Common myeloid progenitor, CD34-positive (primary cell): ENCODE data around the gene JADE2.

Experiments used
- CTCF ChIA-PET: fragments of 350-600 bp; sonication (Branson Sonifier 250); formaldehyde crosslinking; loops from one replicate; lab custom pipeline; 2021; ENCODE audit warnings: antibody characterized with exemption; lab: Charles Lee
- POLR2A ChIA-PET: fragments of 350-600 bp; sonication (Branson Sonifier 250); formaldehyde crosslinking; loops from one replicate; lab custom pipeline; 2021; ENCODE audit warnings: antibody characterized with exemption; lab: Charles Lee
- DNase-seq, 3 donors: peaks; one replicate each; pipeline versions ENCODE4 v3.0.0 to v3.0.0-alpha.2; 2013
- H3K27ac ChIP-seq, 2 experiments: 1 replicate in 1 of 2; 2 replicates in 1 of 2; pipeline ENCODE4 v1.7.0; 2013; ENCODE audit warnings: inconsistent platforms in 2 of 2, low read length in 2 of 2, mild to moderate bottlenecking in 2 of 2, low read depth in 1 of 2, moderate library complexity in 1 of 2; ENCODE audit not compliant: severe bottlenecking in 2 of 2, insufficient read depth in 1 of 2, poor library complexity in 1 of 2
- H3K27me3 ChIP-seq, 5 experiments: replicated peaks in 2 of 5; 1 replicate in 3 of 5; 2 replicates in 2 of 5; pipeline versions ENCODE4 v1.6.1 to v1.7.0; 2013; ENCODE audit warnings: low read length in 4 of 5, mild to moderate bottlenecking in 2 of 5, moderate library complexity in 2 of 5, inconsistent platforms in 1 of 5; ENCODE audit not compliant: insufficient read depth in 5 of 5, control insufficient read depth in 4 of 5
- H3K36me3 ChIP-seq, 4 experiments: 1 replicate in 2 of 4; 2 replicates in 2 of 4; pipeline versions ENCODE4 v1.6.1 to v1.7.0; 2013; ENCODE audit warnings: low read length in 3 of 4, control low read depth in 1 of 4, mild to moderate bottlenecking in 1 of 4; ENCODE audit not compliant: control insufficient read depth in 4 of 4, insufficient read depth in 4 of 4
- H3K4me1 ChIP-seq, 4 experiments: 1 replicate in 3 of 4; 2 replicates in 1 of 4; pipeline versions ENCODE4 v1.6.1 to v1.7.1; 2013; ENCODE audit warnings: low read length in 3 of 4, mild to moderate bottlenecking in 3 of 4, control low read depth in 1 of 4, inconsistent platforms in 1 of 4, moderate library complexity in 1 of 4; ENCODE audit not compliant: control insufficient read depth in 4 of 4, insufficient read depth in 4 of 4; ENCODE audit errors: control extremely low read depth in 1 of 4
- H3K4me3 ChIP-seq, 7 experiments: 1 replicate in 4 of 7; 2 replicates in 3 of 7; pipeline versions ENCODE4 v1.5.1 to v1.7.0; 2013; ENCODE audit warnings: mild to moderate bottlenecking in 7 of 7, low read length in 6 of 7, moderate library complexity in 6 of 7, inconsistent platforms in 2 of 7, low read depth in 2 of 7, control low read depth in 1 of 7; ENCODE audit not compliant: insufficient read depth in 4 of 7, control insufficient read depth in 1 of 7; ENCODE audit errors: extremely low read depth in 1 of 7
- H3K9me3 ChIP-seq, 5 experiments: 1 replicate in 4 of 5; 2 replicates in 1 of 5; pipeline versions ENCODE4 v1.6.1 to v1.7.1; 2013; ENCODE audit warnings: low read length in 4 of 5, mild to moderate bottlenecking in 2 of 5, inconsistent platforms in 1 of 5, low read depth in 1 of 5, moderate library complexity in 1 of 5; ENCODE audit not compliant: control insufficient read depth in 4 of 5, insufficient read depth in 2 of 5; ENCODE audit errors: control extremely low read depth in 1 of 5
- WGBS: methylation state at CpG from one replicate; pipeline ENCODE4 v1.1.5; 2013; ENCODE audit not compliant: insufficient coverage; 5-methylcytosine and 5-hydroxymethylcytosine counted together

JADE2 gene

DNA sequence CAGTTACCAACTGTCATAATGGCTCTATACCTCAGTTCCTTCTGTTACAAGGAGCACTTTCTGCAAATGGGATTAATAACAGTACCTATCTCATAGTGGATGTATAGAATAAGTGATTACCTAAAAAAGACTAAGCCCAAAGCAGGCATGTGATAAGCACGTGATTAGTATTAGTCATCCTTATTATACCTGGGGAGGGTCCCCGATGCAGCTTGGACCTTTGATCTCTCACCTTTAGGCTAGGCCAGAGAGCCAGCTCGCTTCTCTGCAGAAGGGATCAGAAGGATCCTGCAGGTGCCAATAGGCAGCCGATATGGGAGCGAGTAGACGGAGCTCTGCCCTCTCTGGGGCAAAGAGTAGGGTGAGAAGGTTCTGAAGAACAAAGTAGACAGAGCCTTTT lies 4.0 kb downstream of the JADE2 start:
- DNase-seq: no peak
- Histone ChIP-seq H3K9me3 (no peaks in the 10 kb centered on the region), H3K4me1 (peaks cover 5 to 48% (median 31%) of the 10 kb centered on the region in 4 experiments), H3K27ac (peak overlapping the region in 1 of 2 experiments; percentile 5), H3K36me3 (peaks cover 2 to 8% (median 7%) of the 10 kb centered on the region in 4 experiments), H3K4me3 (no peak overlapping the region), H3K27me3 (no peaks in the 10 kb centered on the region)
- CTCF ChIA-PET: interaction anchor here (0.8 to 9.5 kb wide), 10 partner anchors 8 to 126 kb away, joined by 3 to 82 read pairs (median 4); no protein-coding TSS in a partner anchor
- POLR2A ChIA-PET: interaction anchor here (1.5 kb wide), 1 partner anchor 27 kb away, joined by 3 read pairs; no protein-coding TSS in a partner anchor
- 85% methylated on average over 3 of the region's 6 CpGs for WGBS

DNA sequence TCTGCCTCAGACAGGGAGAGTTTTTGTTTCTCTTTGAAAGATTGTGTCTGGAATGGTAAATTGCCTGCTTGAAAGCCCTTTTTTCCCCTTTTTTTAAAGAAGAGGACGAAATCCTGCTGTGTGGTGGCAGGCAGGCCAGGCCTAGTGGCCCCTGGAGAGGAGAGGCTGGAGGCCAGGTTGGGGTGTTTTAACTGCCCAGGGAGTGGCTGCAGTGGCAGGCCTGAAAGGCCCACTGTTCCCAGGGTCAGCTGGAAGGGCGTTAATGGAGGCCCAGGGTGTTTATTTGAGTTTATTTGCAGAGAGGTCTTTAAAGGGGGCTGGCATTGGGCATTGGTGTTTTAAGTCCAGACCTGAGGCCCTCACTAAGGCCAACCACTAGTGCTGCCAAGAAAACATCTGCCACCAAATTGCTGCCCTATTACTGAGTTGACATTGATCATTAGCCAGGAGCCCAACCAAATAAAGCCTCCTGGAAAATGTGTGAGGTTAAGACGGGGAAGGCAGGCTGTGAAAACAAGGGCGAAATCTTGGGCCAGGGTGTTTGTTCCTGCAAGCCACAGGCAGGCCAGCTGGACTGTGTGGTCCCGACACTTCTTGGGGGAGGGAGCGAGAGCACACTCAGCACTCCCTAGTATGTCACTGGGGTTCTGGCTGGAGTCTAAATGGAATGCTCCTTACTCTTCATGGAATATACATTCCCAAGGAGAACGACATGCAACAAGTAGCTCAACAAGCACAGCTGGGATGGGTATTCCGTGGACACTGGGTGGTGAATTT lies 5.0 kb downstream of the JADE2 start:
- H3K4me1 ChIP-seq: peaks cover 5 to 50% (median 31%) of the 10 kb centered on the region in 4 experiments

DNA sequence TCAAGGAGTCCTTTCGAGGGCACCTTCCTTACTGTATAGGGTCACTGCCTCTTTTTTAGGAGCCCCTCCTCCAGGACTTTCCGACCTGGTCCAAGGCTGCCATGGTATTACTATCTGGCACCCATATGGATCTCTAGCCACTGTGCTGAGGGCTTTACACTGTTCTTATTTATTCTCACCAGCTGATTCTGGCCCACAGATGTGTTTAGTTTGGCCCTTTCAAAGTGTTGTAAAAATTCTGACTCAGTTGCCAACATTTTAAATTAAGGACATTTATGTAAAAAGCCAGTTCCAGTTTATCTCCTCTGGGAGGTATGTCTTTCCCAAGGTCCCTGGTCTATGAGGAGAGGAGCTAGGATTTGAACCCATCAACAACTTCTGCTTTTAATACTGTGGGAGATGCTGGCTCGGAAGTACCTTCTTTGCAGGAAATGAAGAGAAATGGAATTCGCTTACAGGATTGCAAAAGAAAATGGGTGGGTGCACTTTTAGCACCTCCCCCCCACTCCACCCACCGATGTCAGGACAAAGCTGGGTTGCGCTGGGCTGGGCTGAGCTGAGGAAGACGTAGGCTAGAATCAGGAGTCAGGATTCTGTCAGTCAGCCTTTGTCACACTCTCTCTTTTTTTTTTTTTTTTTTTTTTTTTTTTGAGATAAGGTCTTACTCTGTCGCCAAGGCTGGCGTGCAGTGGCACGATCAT lies 7.8 kb downstream of the JADE2 start:
- no peak for DNase-seq
- H3K4me1 ChIP-seq: peaks cover 5 to 56% (median 30%) of the 10 kb centered on the region in 4 experiments
- ChIA-PET POLR2A (interaction anchor here (1.4 kb wide), 1 partner anchor 23 kb away, joined by 4 read pairs; no protein-coding TSS in a partner anchor), CTCF (interaction anchor here (0.8 to 9.5 kb wide), 8 partner anchors 11 to 122 kb away, joined by 3 to 82 read pairs (median 4); partner anchors contain the start of gene CDKN2AIPNL)
- no peaks in the 10 kb centered on the region for H3K27me3 ChIP-seq
- no peaks in the 10 kb centered on the region for H3K9me3 ChIP-seq
- 83% methylated on average over 4 of the region's 10 CpGs for WGBS
- peaks cover 9 to 37% (median 29%) of the 10 kb centered on the region in 4 experiments for H3K36me3 ChIP-seq
- H3K4me3 ChIP-seq: no peak overlapping the region
- peak overlapping the region in 1 of 2 experiments; percentile 39 for H3K27ac ChIP-seq

More for the DNA sequence above, 5.0 kb downstream of the JADE2 start:
- ChIA-PET CTCF (interaction anchor here (1.2 to 9.5 kb wide), 8 partner anchors 14 to 134 kb away, joined by 3 to 82 read pairs (median 7); partner anchors contain the start of gene CDKN2AIPNL), POLR2A (no interaction called here)
- Histone ChIP-seq H3K27me3 (no peaks in the 10 kb centered on the region), H3K27ac (no peak overlapping the region), H3K4me3 (no peak overlapping the region), H3K36me3 (peaks cover 2 to 11% (median 8%) of the 10 kb centered on the region in 4 experiments), H3K9me3 (no peaks in the 10 kb centered on the region)
- DNase-seq: no peak
- WGBS: 93% methylated on average over 5 of the region's 8 CpGs

DNA sequence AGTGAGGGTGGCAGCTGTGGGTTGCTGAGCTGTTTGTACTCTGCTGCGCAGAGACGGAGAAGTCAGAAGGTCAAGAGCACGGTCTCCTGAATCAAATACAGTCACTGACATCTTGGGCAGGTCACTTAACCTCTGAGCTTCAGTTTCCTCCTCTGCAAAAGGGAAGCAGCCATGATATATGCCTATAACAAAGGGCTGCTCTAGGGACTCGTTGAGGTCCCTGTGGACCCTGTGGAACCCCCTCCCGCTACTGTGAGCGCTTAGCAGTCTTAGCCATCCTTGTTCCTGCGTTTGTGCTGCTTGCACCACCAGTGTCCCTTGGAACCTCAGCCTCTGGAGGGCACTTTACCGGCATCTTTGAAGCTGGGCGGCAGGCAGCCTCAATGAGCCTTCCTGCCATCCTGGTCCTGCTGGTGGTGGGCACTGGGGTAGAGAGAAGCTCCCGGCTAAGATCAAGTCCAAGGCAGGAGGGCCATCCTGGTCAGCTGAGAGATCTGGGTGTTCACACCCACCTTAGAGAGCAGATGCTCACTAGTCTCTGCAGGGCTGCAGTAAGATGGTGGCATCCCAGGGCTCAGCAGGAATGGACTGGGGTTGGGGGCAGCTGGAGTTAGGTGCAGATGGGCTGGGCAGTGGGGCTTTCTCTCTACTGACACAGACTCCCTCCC lies 8.7 kb downstream of the JADE2 start:
- POLR2A ChIA-PET: interaction anchor here (1.4 kb wide), 1 partner anchor 22 kb away, joined by 4 read pairs; no protein-coding TSS in a partner anchor
- Histone ChIP-seq H3K4me1 (peaks cover 5 to 46% (median 24%) of the 10 kb centered on the region in 4 experiments), H3K36me3 (peaks cover 10 to 42% (median 33%) of the 10 kb centered on the region in 4 experiments), H3K27ac (no peak overlapping the region), H3K4me3 (no peak overlapping the region), H3K9me3 (no peaks in the 10 kb centered on the region), H3K27me3 (no peaks in the 10 kb centered on the region)
- no peak for DNase-seq
- 84% methylated on average over 10 of the region's 10 CpGs for WGBS
- CTCF ChIA-PET: interaction anchor here (0.8 to 9.5 kb wide), 8 partner anchors 10 to 123 kb away, joined by 3 to 82 read pairs (median 4); partner anchors contain the start of gene CDKN2AIPNL

DNA sequence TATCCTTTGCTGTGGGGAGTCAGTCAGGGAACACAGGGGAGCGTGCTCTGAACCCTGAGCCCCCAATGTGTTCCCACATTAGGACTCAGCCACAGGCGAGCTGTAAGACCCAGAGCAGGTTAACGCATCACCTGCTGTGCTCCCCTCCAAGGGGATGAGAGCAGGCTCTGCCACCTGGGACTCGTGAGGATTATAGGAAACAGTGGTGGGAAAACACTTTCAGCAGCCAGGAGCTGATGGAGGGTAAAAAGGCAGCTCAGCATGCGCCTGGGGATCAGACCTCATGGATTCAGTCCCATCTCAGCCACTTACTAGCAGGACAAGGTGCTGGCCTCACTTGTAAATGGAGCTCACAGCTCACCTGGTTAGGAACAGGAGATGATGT lies 9.2 kb downstream of the JADE2 start:
- H3K4me3 ChIP-seq: no peak overlapping the region
- H3K27me3 ChIP-seq: no peaks in the 10 kb centered on the region
- H3K36me3 ChIP-seq: peaks cover 8 to 44% (median 36%) of the 10 kb centered on the region in 4 experiments
- peaks cover 5 to 41% (median 23%) of the 10 kb centered on the region in 4 experiments for H3K4me1 ChIP-seq
- WGBS: 98% methylated on average over 4 of the region's 5 CpGs
- no peaks in the 10 kb centered on the region for H3K9me3 ChIP-seq
- ChIA-PET POLR2A (interaction anchor here (0.6 to 1.4 kb wide), 2 partner anchors 21 to 137 kb away, joined by 4 to 5 read pairs; no protein-coding TSS in a partner anchor), CTCF (interaction anchor here (0.9 to 9.5 kb wide), 5 partner anchors 9 to 53 kb away, joined by 3 to 82 read pairs (median 9); no protein-coding TSS in a partner anchor)
- peak overlapping the region in 1 of 2 experiments; percentile 36 for H3K27ac ChIP-seq
- no peak for DNase-seq

DNA sequence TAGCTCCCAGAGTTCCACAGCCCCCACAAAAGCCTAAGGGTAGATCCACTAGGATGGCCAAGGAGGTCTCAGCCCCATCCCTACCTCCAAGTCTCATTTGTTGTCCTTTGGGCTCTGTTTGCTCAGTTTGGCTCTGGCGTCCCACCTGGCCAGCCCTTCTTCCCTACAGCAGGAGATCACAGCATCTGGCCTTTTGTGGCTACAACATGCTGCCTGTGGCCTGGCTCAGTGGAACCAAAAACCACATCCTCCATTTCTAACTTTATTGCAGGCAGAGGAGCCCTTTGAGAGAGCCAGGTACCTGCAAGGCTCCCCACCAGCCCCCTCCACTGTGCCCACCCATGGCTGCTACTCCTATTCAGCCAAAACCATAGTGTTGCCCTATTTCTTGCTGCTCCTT lies 11.4 kb downstream of the JADE2 start:
- DNase-seq: peak in 2 of 3 donors; percentile 54 to 66
- Histone ChIP-seq H3K4me3 (no peak overlapping the region), H3K27me3 (no peaks in the 10 kb centered on the region), H3K9me3 (no peaks in the 10 kb centered on the region), H3K36me3 (peaks cover 9 to 62% (median 55%) of the 10 kb centered on the region in 4 experiments), H3K27ac (peak overlapping the region in 1 of 2 experiments; percentile 54), H3K4me1 (peaks cover 5 to 32% (median 20%) of the 10 kb centered on the region in 4 experiments)
- WGBS: 67% methylated on average over 1 of the region's 1 CpG
- CTCF ChIA-PET: interaction anchor here (0.8 to 2.8 kb wide), 5 partner anchors 9 to 103 kb away, joined by 3 to 12 read pairs (median 4); no protein-coding TSS in a partner anchor
- POLR2A ChIA-PET: no interaction called here
